ENCODE measurements around the gene PTGS2.

GRCh38 chr1:186722711-186723309 lies 42.6 kb upstream of the PTGS2 start:
- TF ChIP-seq CBX1 (IDR thresholded peaks at IDR 0.05; ENCODE audit: low read depth) (no peak), ZBTB11 (CRISPR knock-in tag; IDR thresholded peaks at IDR 0.05) (no peak), HSF4 (CRISPR knock-in tag; IDR thresholded peaks at IDR 0.05; ENCODE audit: borderline replicate concordance) (no peak), ZNF253 (CRISPR knock-in tag; conservative IDR thresholded peaks at IDR 0.05) (no peak), ZNF41 (CRISPR knock-in tag; conservative IDR thresholded peaks at IDR 0.05) (no peak), POLR2AphosphoS5 (IDR thresholded peaks at IDR 0.05; ENCODE audit: control insufficient read depth, insufficient read depth, low read depth, low read length) (no peak), MXD1 (CRISPR knock-in tag; IDR thresholded peaks at IDR 0.05; ENCODE audit: borderline replicate concordance, poor library complexity, severe bottlenecking) (no peak), GATA2 (CRISPR knock-in tag; IDR thresholded peaks at IDR 0.05) (no peak)
